ENCODE data around the gene C10orf143.
A peak's percentile ranks its signal among the peaks of the same experiment; 100 is the strongest.
"Not testable (repeated sequence)": the region's sequence is repeated elsewhere in the genome, so short reads cannot be mapped to it uniquely, and the experiment has no call there.

Gene C10orf143

GRCh38 chr10:130110246-130111112, at the start of gene C10orf143:
Gene C10orf143, minus strand, starts transcription at chr10:130110830. Its CDS starts 58 bp downstream, at chr10:130110772.
- DNase-seq (ENCODE audit: low read depth) = peak; percentile 98

GRCh38 chr10:130159192-130159794, 48.7 kb upstream of the C10orf143 start:
- no peak for DNase-seq (ENCODE audit: low read depth)

- no peak for DNase-seq (ENCODE audit: low read depth)
These were observed 35.4 kb upstream of the C10orf143 start for GRCh38 chr10:130146042-130146441.

- no peak for DNase-seq (ENCODE audit: low read depth)
These were observed 31.2 kb upstream of the C10orf143 start for GRCh38 chr10:130141878-130142277.

GRCh38 chr10:130141460-130141859, 30.8 kb upstream of the C10orf143 start:
- DNase-seq (ENCODE audit: low read depth) = no peak

- no peak for DNase-seq (ENCODE audit: low read depth)
These were observed 30.4 kb upstream of the C10orf143 start for GRCh38 chr10:130141038-130141437.

- no peak for DNase-seq (ENCODE audit: low read depth)
These were observed 29.8 kb upstream of the C10orf143 start for GRCh38 chr10:130140425-130140824.

GRCh38 chr10:130138479-130138866, 27.8 kb upstream of the C10orf143 start:
- DNase-seq (ENCODE audit: low read depth) = no peak

- no peak for DNase-seq (ENCODE audit: low read depth)
These were observed 27.2 kb upstream of the C10orf143 start for GRCh38 chr10:130137659-130138478.

- DNase-seq (ENCODE audit: low read depth) = no peak
These were observed 26.4 kb upstream of the C10orf143 start for GRCh38 chr10:130137090-130137448.

GRCh38 chr10:130136226-130137089, 25.8 kb upstream of the C10orf143 start, which contains the start of gene GLRX3:
Gene GLRX3, plus strand, starts transcription at chr10:130136391. Its CDS starts 30 bp downstream, at chr10:130136421.
- peak; percentile 84 for DNase-seq (ENCODE audit: low read depth)

GRCh38 chr10:130135676-130136225, 25.1 kb upstream of the C10orf143 start:
- DNase-seq (ENCODE audit: low read depth) = no peak

GRCh38 chr10:130128922-130129321, 18.3 kb upstream of the C10orf143 start:
- no peak for DNase-seq (ENCODE audit: low read depth)

- DNase-seq (ENCODE audit: low read depth) = no peak
These were observed 17.6 kb upstream of the C10orf143 start for GRCh38 chr10:130128062-130128781.

- DNase-seq (ENCODE audit: low read depth) = no peak
These were observed 16.9 kb upstream of the C10orf143 start for GRCh38 chr10:130127364-130128061.

- no peak for DNase-seq (ENCODE audit: low read depth)
These were observed 11.0 kb upstream of the C10orf143 start for GRCh38 chr10:130121486-130122079.

GRCh38 chr10:130117535-130117934, 6.9 kb upstream of the C10orf143 start:
- not testable (repeated sequence) for DNase-seq (ENCODE audit: low read depth)

- DNase-seq (ENCODE audit: low read depth) = not testable (repeated sequence)
These were observed 6.3 kb upstream of the C10orf143 start for GRCh38 chr10:130116942-130117341.

- no peak for DNase-seq (ENCODE audit: low read depth)
These were observed 2.2 kb upstream of the C10orf143 start for GRCh38 chr10:130112821-130113220.

- no peak for DNase-seq (ENCODE audit: low read depth)
These were observed 1.2 kb upstream of the C10orf143 start for GRCh38 chr10:130111852-130112180.

Data from activated T-cell treated with anti-CD3 and anti-CD28 coated beads for 24 hours (primary cell).